Peyer's patch (tissue), 4 donors: ENCODE data around the gene ACOT9.

Experiments
- CTCF ChIP-seq, 6 experiments: fragments of 450-650 bp in 4 of 6; fragments of 200-600 bp in 2 of 6; sonication (generic) in 1 of 6; IDR thresholded peaks; one replicate each; pipeline ENCODE4 v1.5.1; 2017 to 2019; ENCODE audit warnings: antibody characterized with exemption in 6 of 6, mild to moderate bottlenecking in 3 of 6, moderate library complexity in 1 of 6
- POLR2A ChIP-seq, 2 donors: fragments of 450-650 bp; IDR thresholded peaks; one replicate each; pipeline ENCODE4 v1.5.1; 2017; ENCODE audit warnings: antibody characterized with exemption in 2 of 2, mild to moderate bottlenecking in 2 of 2, moderate library complexity in 2 of 2

- TF ChIP-seq CTCF (IDR thresholded peaks at IDR 0.05) (no peak), POLR2A (IDR thresholded peaks at IDR 0.05) (no peak)
Measured at GRCh38 chrX:23666282-23666681, 76.8 kb downstream of the ACOT9 start.
